CD8-positive, alpha-beta memory T cell (primary cell): Measurements from ENCODE around the gene FOXRED2. TPM values are rescaled to one million over a fixed set of nuclear protein-coding genes. Genes with fewer than 3 reads are reported as not detected.
"Not testable (repeated sequence)": the region's sequence is repeated elsewhere in the genome, so short reads cannot be mapped to it uniquely, and the experiment has no call there.

Experiments used
- CTCF ChIA-PET: fragments of 350-600 bp; sonication (Branson Sonifier 250); formaldehyde crosslinking; loops from one replicate; lab custom pipeline; 2021; ENCODE audit warnings: antibody characterized with exemption; lab: Charles Lee
- POLR2A ChIA-PET: fragments of 350-600 bp; sonication (Branson Sonifier 250); formaldehyde crosslinking; loops from one replicate; lab custom pipeline; 2021; ENCODE audit warnings: antibody characterized with exemption; lab: Charles Lee
- DNase-seq, 5 donors: peaks; one replicate each; pipeline versions ENCODE4 v3.0.0 to v3.0.0-alpha.2; 2020 to 2022; ENCODE audit warnings: mixed read lengths in 1 of 5
- H3K27ac ChIP-seq: one replicate; pipeline ENCODE4 v1.7.0; 2013; ENCODE audit warnings: low read depth, mild to moderate bottlenecking, low read length, moderate library complexity
- H3K27me3 ChIP-seq: 2 replicates; pipeline ENCODE4 v1.7.0; 2013; ENCODE audit warnings: low read length, mild to moderate bottlenecking; ENCODE audit not compliant: insufficient read depth, poor library complexity, severe bottlenecking
- H3K36me3 ChIP-seq: 2 replicates; pipeline ENCODE4 v1.7.0; 2013; ENCODE audit warnings: mild to moderate bottlenecking, low read length, moderate library complexity; ENCODE audit not compliant: insufficient read depth
- H3K4me1 ChIP-seq: 2 replicates; pipeline ENCODE4 v1.7.0; 2013; ENCODE audit warnings: mild to moderate bottlenecking, low read length, moderate library complexity; ENCODE audit not compliant: insufficient read depth
- H3K4me3 ChIP-seq: 2 replicates; pipeline ENCODE4 v1.7.0; 2013; ENCODE audit warnings: mild to moderate bottlenecking, low read length
- H3K9me3 ChIP-seq: 2 replicates; pipeline ENCODE4 v1.7.0; 2013; ENCODE audit warnings: mild to moderate bottlenecking, low read length
- H3K27ac Mint-ChIP-seq, 8 donors: one replicate each; pipeline ENCODE4 v1.8.0; 2020 to 2021; ENCODE audit warnings: mixed read lengths in 8 of 8, mild to moderate bottlenecking in 6 of 8, inconsistent platforms in 3 of 8, moderate library complexity in 3 of 8
- H3K27me3 Mint-ChIP-seq, 2 donors: one replicate each; pipeline ENCODE4 v1.8.0; 2020 to 2021; ENCODE audit warnings: mixed read lengths in 2 of 2, mild to moderate bottlenecking in 1 of 2, moderate library complexity in 1 of 2
- H3K36me3 Mint-ChIP-seq, 3 donors: one replicate each; pipeline ENCODE4 v1.8.0; 2020 to 2021; ENCODE audit warnings: mixed read lengths in 3 of 3, inconsistent platforms in 1 of 3, mild to moderate bottlenecking in 1 of 3
- H3K4me1 Mint-ChIP-seq, 3 donors: one replicate each; pipeline ENCODE4 v1.8.0; 2020 to 2021; ENCODE audit warnings: mixed read lengths in 3 of 3, inconsistent platforms in 1 of 3, mild to moderate bottlenecking in 1 of 3
- H3K4me3 Mint-ChIP-seq, 7 donors: one replicate each; pipeline ENCODE4 v1.8.0; 2020 to 2021; ENCODE audit warnings: mixed read lengths in 7 of 7, mild to moderate bottlenecking in 6 of 7, moderate library complexity in 4 of 7, inconsistent platforms in 2 of 7
- H3K9me3 Mint-ChIP-seq, 5 donors: one replicate each; pipeline ENCODE4 v1.8.0; 2020 to 2022; ENCODE audit warnings: mixed read lengths in 5 of 5, mild to moderate bottlenecking in 3 of 5, moderate library complexity in 2 of 5, inconsistent platforms in 1 of 5
- polyA plus RNA-seq: library from polyadenylated mRNA; unstranded; fragments of 300-500 nt; fragmentation: Illumina TruSeq; gene quantifications from one replicate; pipeline ENCODE4 v1.2.3, GENCODE V29; 2021
- total RNA-seq, 2 experiments: library from RNA; stranded (reverse); gene quantifications; one replicate each; pipeline ENCODE4 v1.2.3, GENCODE V29; 2021

The FOXRED2 gene
- total and polyA plus RNA-seq, 3 experiments from 2014 or later, result 1.8 to 27.6 (median 23.7) TPM

DNA sequence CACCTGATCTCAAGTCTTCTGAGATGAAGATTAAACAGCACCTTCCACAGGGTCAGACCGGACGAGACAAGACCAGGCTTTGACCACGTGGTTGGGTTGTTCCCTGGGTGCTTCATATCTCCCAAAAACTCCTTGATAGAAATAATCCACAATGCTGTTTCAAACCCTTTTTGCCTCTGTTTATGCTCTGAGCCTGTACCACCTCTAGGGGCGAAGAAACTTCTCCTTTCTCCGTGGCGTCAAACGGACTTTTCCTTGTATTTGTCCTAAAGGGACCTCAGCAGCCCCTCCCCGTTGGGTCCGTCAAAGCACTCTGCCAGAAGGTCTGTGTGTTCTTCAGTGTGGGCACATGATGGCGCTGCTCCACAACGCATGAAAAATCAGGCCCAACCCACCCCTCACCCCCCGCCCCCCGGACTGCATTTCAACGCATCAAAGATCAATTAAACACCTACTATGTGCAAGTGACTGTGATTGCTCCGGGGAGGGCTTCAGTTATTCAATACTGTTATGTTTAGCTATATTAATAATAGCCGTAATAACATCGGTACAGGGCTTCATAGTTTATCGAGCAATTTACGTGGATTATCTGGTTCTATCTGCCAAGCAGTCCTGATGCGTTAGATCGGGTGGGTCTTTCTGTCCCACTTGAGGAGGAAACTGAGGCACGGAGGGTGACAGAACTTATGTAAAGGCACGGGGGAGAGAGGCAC, 39.4 kb upstream of the FOXRED2 start:
- H3K27me3 ChIP-seq, result peaks cover 7% of the 10 kb centered on the region
- Mint-ChIP-seq H3K4me3 (no peak overlapping the region), H3K27me3 (peaks cover 10 to 50% of the 10 kb centered on the region in 2 donors), H3K36me3 (peaks cover 0 to 4% (median 0%) of the 10 kb centered on the region in 3 donors), H3K27ac (no peak overlapping the region), H3K4me1 (peaks cover 0 to 3% (median 3%) of the 10 kb centered on the region in 3 donors), H3K9me3 (peaks cover 0 to 2% (median 0%) of the 10 kb centered on the region in 5 donors)
- no peak overlapping the region for H3K4me3 ChIP-seq
- H3K4me1 ChIP-seq, result no peaks in the 10 kb centered on the region
- POLR2A ChIA-PET, result no interaction called here
- no peaks in the 10 kb centered on the region for H3K36me3 ChIP-seq
- no peaks in the 10 kb centered on the region for H3K9me3 ChIP-seq
- H3K27ac ChIP-seq, result no peak overlapping the region
- no peak for DNase-seq
- CTCF ChIA-PET, result no interaction called here

DNA sequence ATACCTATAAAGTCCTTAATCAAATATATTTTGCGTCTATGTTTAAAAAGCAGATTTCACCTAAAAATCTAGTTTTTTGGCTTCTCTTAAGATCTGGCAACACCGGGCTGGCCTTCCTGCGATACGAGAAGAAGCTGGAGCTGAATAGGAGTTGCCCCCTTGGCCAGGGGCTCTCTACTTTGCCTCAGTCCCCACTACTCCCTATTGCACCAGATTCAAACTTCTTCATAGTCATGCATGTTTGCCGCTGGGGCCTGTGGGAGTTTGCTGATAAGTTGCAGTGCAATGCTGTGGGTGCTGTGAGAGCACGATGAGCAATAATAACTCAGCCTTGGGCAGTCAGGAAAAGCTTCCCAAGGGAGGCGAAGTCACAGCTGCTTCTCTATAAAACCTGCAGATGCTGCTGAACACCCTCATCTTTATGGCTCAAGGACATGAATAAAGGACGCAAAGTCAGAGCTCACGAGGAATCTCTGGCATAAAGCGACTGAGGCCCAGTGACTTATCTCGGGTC, 37.3 kb upstream of the FOXRED2 start:
- Mint-ChIP-seq H3K4me1 (peaks cover 0 to 3% (median 3%) of the 10 kb centered on the region in 3 donors), H3K9me3 (peaks cover 0 to 2% (median 0%) of the 10 kb centered on the region in 5 donors), H3K36me3 (peaks cover 0 to 4% (median 0%) of the 10 kb centered on the region in 3 donors), H3K27me3 (peaks cover 10 to 44% of the 10 kb centered on the region in 2 donors), H3K4me3 (no peak overlapping the region), H3K27ac (no peak overlapping the region)
- Histone ChIP-seq H3K4me3 (no peak overlapping the region), H3K4me1 (no peaks in the 10 kb centered on the region), H3K9me3 (no peaks in the 10 kb centered on the region), H3K27ac (no peak overlapping the region), H3K27me3 (peaks cover 4% of the 10 kb centered on the region), H3K36me3 (no peaks in the 10 kb centered on the region)
- POLR2A ChIA-PET, result no interaction called here
- CTCF ChIA-PET, result no interaction called here
- DNase-seq, result no peak

DNA sequence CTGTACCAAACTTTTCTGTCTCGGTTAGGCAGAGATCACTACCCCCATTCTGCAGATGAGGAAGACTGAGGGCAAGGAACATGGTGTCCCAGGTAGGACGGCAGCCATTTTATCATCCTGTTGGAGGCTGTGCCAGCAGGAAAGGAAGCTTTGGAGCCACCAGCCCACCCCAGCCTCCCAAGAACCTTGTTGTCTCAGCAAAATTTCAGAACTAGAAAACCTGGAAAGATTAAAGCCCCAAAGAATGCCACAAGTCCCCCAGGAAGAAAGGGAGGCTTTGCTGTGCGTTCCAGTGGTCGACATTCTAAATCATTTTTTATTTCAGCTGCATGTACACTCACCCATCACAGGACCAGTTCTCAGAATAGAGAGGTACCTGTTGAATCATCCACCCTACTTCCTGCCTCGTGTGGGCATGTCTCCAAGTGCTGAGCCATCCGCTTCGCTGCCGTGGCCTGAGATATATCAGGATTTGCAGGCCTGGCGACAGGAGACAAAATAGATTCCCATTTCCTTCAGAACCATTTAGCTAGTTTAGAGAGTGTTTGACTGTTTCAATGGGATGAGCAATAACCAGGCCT, 35.1 kb upstream of the FOXRED2 start:
- CTCF ChIA-PET, result interaction anchor here (1.6 kb wide), 1 partner anchor 314 kb away, joined by 4 read pairs; no protein-coding TSS in a partner anchor
- H3K27me3 Mint-ChIP-seq, result peaks cover 8 to 25% of the 10 kb centered on the region in 2 donors
- DNase-seq, result no peak
- Histone ChIP-seq H3K36me3 (no peaks in the 10 kb centered on the region), H3K27ac (no peak overlapping the region), H3K4me1 (no peaks in the 10 kb centered on the region), H3K27me3 (no peaks in the 10 kb centered on the region), H3K4me3 (no peak overlapping the region), H3K9me3 (no peaks in the 10 kb centered on the region)
- peaks cover 0 to 2% (median 0%) of the 10 kb centered on the region in 5 donors for H3K9me3 Mint-ChIP-seq
- H3K36me3 Mint-ChIP-seq, result peaks cover 0 to 4% (median 0%) of the 10 kb centered on the region in 3 donors
- peaks cover 0 to 3% (median 3%) of the 10 kb centered on the region in 3 donors for H3K4me1 Mint-ChIP-seq
- no peak overlapping the region for H3K4me3 Mint-ChIP-seq
- H3K27ac Mint-ChIP-seq, result peak overlapping the region in 2 of 8 donors; percentile 52 to 74
- POLR2A ChIA-PET, result no interaction called here

GRCh38 chr22:36540867-36541642, 34.2 kb upstream of the FOXRED2 start:
- Histone ChIP-seq H3K4me1 (no peaks in the 10 kb centered on the region), H3K27me3 (no peaks in the 10 kb centered on the region), H3K4me3 (no peak overlapping the region), H3K27ac (no peak overlapping the region), H3K9me3 (no peaks in the 10 kb centered on the region), H3K36me3 (no peaks in the 10 kb centered on the region)
- Mint-ChIP-seq H3K27ac (no peak overlapping the region), H3K4me1 (peaks cover 0 to 3% (median 3%) of the 10 kb centered on the region in 3 donors), H3K4me3 (no peak overlapping the region), H3K27me3 (peaks cover 6 to 17% of the 10 kb centered on the region in 2 donors), H3K36me3 (peaks cover 0 to 2% (median 0%) of the 10 kb centered on the region in 3 donors), H3K9me3 (no peaks in the 10 kb centered on the region)
- CTCF ChIA-PET, result interaction anchor here (1.6 kb wide), 1 partner anchor 315 kb away, joined by 4 read pairs; no protein-coding TSS in a partner anchor
- POLR2A ChIA-PET, result no interaction called here
- no peak for DNase-seq

- POLR2A ChIA-PET, result no interaction called here
These were observed 31.7 kb upstream of the FOXRED2 start for GRCh38 chr22:36538529-36538928.

DNA sequence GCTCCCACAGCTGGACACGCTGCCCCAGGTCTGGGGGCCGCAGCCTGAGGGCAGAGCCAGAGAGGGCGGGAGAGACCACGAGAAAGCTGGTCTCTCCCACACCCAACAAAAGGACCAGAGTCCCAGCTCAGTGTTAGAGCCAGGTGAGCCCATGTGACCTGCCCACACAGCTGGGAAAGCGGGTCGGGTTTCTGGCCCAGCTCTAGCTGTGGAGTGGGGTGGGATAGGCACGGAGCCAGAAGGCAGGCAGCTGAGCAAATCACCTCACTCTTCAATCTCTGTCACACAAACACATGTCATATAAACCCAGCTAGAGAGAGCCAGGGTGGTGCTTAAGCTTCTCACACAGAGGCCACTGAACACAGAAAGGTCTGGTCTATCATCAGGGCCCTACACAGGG, 29.9 kb upstream of the FOXRED2 start:
- ChIA-PET CTCF (no interaction called here), POLR2A (no interaction called here)
- Mint-ChIP-seq H3K9me3 (peaks cover 0 to 1% (median 0%) of the 10 kb centered on the region in 5 donors), H3K4me3 (no peak overlapping the region), H3K27ac (no peak overlapping the region), H3K36me3 (peaks cover 0 to 6% (median 2%) of the 10 kb centered on the region in 3 donors), H3K27me3 (peaks cover 3 to 16% of the 10 kb centered on the region in 2 donors), H3K4me1 (no peaks in the 10 kb centered on the region)
- Histone ChIP-seq H3K9me3 (no peaks in the 10 kb centered on the region), H3K4me1 (no peaks in the 10 kb centered on the region), H3K27ac (no peak overlapping the region), H3K27me3 (no peaks in the 10 kb centered on the region), H3K4me3 (no peak overlapping the region), H3K36me3 (no peaks in the 10 kb centered on the region)
- DNase-seq, result no peak

More at GRCh38 chr22:36538529-36538928, 31.7 kb upstream of the FOXRED2 start:
- Histone ChIP-seq H3K4me3 (no peak overlapping the region), H3K4me1 (no peaks in the 10 kb centered on the region), H3K9me3 (no peaks in the 10 kb centered on the region), H3K27me3 (no peaks in the 10 kb centered on the region), H3K36me3 (no peaks in the 10 kb centered on the region), H3K27ac (no peak overlapping the region)
- H3K9me3 Mint-ChIP-seq, result peaks cover 0 to 1% (median 0%) of the 10 kb centered on the region in 5 donors
- H3K4me1 Mint-ChIP-seq, result peaks cover 0 to 3% (median 3%) of the 10 kb centered on the region in 3 donors
- no peak overlapping the region for H3K27ac Mint-ChIP-seq
- no peak overlapping the region for H3K4me3 Mint-ChIP-seq
- CTCF ChIA-PET, result no interaction called here
- peaks cover 3 to 11% of the 10 kb centered on the region in 2 donors for H3K27me3 Mint-ChIP-seq
- H3K36me3 Mint-ChIP-seq, result peaks cover 0 to 6% (median 1%) of the 10 kb centered on the region in 3 donors
- no peak for DNase-seq

DNA sequence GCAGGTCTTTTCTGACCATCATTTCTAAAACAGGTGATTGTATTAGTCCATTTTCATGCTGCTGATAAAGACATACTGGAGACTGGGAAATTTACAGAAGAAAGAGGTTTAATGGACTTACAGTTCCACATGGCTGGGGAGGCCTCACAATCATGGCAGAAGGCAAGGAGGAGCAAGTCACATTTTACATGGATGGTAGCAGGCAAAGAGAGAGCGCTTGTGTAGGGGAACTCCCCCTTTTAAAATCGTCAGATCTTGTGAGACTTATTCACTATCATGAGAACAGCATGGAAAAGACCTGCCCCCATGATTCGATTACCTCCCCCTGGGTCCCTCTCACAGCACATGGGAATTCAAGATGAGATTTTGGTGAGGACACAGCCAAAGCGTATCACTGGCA, 26.5 kb upstream of the FOXRED2 start:
- H3K4me3 ChIP-seq, H3K27me3 ChIP-seq, H3K27ac ChIP-seq, H3K9me3 Mint-ChIP-seq, CTCF ChIA-PET, DNase-seq, H3K4me1 ChIP-seq, H3K36me3 Mint-ChIP-seq, H3K4me1 Mint-ChIP-seq, H3K9me3 ChIP-seq, H3K27ac Mint-ChIP-seq, H3K27me3 Mint-ChIP-seq, H3K36me3 ChIP-seq: not testable (repeated sequence)
- H3K4me3 Mint-ChIP-seq, result peak overlapping the region in 1 of 7 donors; percentile 24
- POLR2A ChIA-PET, result interaction anchor here (0.6 kb wide), 1 partner anchor 162 kb away, joined by 3 read pairs; no protein-coding TSS in a partner anchor
